Activated naive CD8-positive, alpha-beta T cell treated with anti-CD3 and anti-CD28 coated beads, Interleukin-2, amount 50 U/mL, for 16 hours (primary cell): ENCODE results near the gene CMTM4.

ENCODE experiments used
- DNase-seq: peaks from one replicate; pipeline ENCODE4 v3.0.0-alpha.2; 2020; ENCODE audit warnings: low read depth, low spot score

Gene CMTM4

GRCh38 chr16:66696669-66697630 lies at the start of gene CMTM4:
TSS of gene CMTM4 (minus strand) at chr16:66696743. CDS start at chr16:66696525, 218 bp downstream.
- peak; percentile 44 for DNase-seq

GRCh38 chr16:66746048-66746447 lies 49.5 kb upstream of the CMTM4 start:
- no peak for DNase-seq

- DNase-seq = no peak
Observed at GRCh38 chr16:66741950-66742808, 45.6 kb upstream of the CMTM4 start.

- DNase-seq = no peak
Observed at GRCh38 chr16:66741169-66741900, 44.8 kb upstream of the CMTM4 start.

DNA sequence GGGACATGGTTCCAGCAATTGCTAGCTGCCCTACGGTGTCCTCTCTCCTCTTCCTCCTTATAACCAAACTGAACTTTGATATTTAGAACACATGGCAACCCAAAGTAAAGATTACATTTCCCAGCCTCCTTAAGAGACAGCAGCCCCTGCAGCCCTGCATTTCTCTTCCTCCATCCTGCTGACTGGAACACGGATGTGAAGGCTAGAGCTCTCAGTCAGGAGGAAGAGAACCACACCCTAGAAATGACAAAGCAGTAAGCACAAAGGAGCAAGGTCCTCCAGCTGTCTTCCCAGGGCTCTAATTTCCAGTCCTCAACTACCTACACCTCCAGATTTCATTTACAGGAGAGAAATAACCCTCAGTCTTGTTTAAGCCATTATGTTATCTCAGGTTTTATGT lies 44.0 kb upstream of the CMTM4 start:
- no peak for DNase-seq

DNA sequence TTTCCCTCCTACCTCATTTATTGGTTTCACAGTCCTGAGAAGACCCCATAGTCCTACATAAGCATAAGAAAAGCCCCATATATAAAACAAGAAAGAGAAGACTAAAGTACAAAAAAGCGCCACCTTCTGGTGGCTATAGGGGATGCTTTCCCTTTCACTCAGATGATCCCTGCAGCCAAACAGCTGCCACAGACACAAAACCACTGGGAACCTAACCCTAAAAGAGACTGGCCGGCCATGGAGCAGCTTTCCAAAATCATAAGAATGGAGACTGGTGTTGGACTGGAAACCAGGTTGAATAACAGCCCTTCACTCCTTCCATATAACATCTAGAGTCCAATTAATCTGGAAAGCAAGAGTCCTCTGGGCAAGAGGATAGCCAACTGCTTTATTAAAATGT lies 43.5 kb upstream of the CMTM4 start:
- no peak for DNase-seq

GRCh38 chr16:66735891-66736290 lies 39.3 kb upstream of the CMTM4 start:
- no peak for DNase-seq

DNA sequence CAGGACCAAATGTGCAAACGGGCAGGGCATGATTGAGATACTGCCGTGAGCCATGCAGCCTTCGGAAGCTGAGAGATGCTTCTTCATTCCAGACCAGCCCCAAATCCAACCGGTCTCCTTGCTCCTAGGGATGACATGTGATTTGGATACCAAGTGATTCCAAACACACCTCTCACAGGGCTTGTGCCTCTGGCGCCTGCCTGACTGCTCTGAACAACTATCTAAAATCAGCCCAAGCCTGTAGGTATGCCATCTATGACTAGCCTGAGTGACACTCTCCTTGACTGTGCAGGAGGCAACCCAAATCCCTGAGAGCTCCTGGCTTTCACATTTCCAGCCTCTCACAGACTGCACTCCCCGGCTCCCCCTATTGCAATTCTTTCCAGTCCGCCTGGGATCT lies 34.6 kb upstream of the CMTM4 start:
- DNase-seq = no peak

GRCh38 chr16:66728804-66729203 lies 32.3 kb upstream of the CMTM4 start:
- no peak for DNase-seq

DNA sequence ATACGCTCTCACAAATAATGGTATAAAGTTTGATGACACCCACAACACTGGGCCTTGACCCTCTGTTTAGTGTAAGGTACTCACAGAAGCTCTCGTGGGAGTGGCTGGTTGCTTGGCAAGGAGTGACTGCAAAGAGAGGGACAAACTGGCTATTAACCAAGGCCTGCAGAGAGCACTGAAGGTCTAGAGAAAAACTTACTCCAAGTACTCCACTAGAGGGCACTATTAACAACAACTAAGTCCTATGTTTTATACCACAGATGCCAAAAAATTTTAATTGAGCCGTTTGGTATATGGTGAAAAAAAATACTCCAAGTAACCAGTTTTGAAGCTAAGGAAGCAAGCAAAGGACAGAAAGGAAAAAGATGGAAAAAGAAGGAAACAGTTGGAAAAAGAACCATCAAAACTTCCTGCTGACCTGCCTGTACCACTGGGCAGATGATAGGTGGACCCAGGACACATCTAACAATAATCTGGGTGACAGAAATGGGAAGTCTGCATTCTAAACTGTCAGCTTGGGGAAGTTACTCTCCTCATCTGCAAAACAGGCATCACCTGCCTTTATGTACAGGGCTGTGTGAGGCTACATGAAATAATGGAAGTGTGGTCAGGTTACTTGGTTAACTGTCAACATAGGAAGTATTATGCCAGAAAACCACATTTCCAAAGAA lies 31.7 kb upstream of the CMTM4 start:
- DNase-seq = no peak

DNA sequence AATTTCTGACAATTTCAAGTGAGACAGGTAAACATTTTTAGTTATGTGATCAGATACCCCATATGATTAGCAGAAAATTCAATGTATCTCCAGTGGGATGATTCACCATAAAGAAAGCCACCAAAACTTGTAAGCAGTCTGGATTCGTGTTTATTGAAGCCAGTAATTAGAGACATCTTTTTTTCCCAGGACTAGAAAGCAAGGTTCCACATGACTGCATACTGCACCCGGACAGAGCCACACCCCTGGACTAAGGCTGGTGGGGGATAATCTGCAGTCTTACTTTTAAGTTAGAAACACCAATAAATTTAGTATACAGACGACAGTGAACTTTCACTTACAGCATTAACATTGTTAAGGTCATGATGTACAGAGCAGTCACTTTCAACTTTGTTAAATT lies 24.2 kb upstream of the CMTM4 start:
- DNase-seq = no peak

DNA sequence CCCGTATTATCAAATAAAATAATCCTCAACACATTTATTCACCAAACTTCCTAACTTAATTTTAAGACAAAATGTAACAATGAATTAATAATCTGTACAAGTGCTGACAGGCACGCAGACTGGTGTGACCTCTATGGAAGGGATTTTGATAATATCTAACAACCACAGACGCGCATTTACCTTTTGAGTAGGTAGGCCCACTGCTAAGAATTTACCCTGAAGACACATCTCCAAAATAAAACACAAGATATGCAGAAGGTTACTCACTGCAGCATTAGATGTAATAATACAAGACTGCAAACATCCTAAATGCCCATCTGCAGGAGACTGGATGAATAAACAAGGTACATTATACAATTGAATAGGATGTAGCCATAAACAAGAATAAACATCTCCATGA lies 22.7 kb upstream of the CMTM4 start:
- no peak for DNase-seq

DNA sequence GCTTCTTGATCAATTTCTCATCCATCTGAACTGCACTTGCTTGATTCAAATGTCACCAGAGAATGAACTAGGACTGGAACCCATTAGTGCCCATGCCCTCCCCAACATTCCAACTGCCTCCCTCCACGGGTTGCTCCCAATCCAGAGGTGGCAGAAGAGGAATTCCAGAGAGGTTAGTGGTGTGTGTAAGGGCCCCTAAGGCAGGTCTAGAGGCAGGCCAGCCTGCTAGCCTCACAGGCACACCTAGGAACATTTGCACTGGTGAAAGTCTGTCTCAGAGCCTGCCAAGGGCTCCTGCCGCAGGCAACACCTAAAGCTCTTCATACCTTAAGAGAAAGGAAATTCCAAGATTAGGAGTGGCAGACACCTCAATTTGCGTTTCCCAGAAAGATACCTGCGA lies 21.2 kb upstream of the CMTM4 start:
- no peak for DNase-seq

GRCh38 chr16:66717112-66717675 lies 20.7 kb upstream of the CMTM4 start:
- DNase-seq = no peak

GRCh38 chr16:66714654-66715307 lies 18.2 kb upstream of the CMTM4 start:
- no peak for DNase-seq

- no peak for DNase-seq
Observed at GRCh38 chr16:66714062-66714461, 17.5 kb upstream of the CMTM4 start.

DNA sequence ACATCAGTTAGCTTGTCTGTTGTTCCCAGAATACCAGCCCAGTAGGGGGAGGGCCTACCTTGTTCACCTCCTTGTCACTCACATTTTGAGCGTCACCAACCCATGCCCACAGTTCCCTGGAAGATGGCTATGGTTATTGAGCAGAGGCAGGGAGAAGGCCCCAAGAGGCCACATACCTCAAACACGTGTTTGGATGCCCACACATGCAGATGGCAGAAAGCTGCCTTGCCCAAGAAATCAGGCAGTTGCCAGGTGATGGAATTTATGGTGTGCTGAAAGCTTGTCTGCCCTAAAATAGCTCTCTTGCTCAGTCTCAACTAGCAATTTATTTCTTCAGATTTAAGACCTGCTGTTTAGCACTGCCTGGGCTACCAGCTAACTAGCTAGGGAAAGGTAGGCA lies 16.5 kb upstream of the CMTM4 start:
- no peak for DNase-seq

- DNase-seq = no peak
Observed at GRCh38 chr16:66712512-66712911, 16.0 kb upstream of the CMTM4 start.

GRCh38 chr16:66711581-66711980 lies 15.0 kb upstream of the CMTM4 start:
- no peak for DNase-seq

DNA sequence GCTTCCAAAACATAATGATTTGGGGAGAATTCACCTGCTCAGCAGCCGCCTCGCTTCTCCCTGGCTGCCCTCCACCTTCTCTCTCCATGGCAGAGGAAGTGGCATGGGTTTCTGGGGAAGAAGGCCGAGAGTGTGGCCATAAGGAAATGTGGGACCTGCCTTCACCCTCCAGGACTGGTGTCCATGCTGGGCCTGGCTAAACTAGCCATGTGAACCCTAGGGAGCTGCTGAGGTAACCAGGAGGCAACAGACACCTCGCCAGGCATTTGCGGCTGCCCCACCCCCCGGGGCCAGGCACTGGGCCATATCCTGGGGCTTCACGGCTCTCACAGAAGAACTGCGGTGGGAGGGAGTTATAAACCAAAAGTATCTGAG lies 9.9 kb upstream of the CMTM4 start:
- no peak for DNase-seq
